Measurements from ENCODE around the gene UBAP2.

GRCh38 chr9:33934188-33934878 lies 114.4 kb downstream of the UBAP2 start:
- TF ChIP-seq CTCF (conservative IDR thresholded peaks at IDR 0.05), result no peak
- TF ChIP-seq ZFX (IDR thresholded peaks at IDR 0.05), result no peak
